Esophagus muscularis mucosa (tissue), 4 donors: ENCODE measurements around the gene RBM20. TPM values are rescaled to one million over a fixed set of nuclear protein-coding genes. Genes with fewer than 3 reads are reported as not detected.
"Not testable (repeated sequence)": the region's sequence is repeated elsewhere in the genome, so short reads cannot be mapped to it uniquely, and the experiment has no call there.

Experiments used
- DNase-seq: peaks from one replicate; pipeline ENCODE4 v3.0.0-alpha.2; 2017; ENCODE audit errors: extremely low spot score
- H3K27ac ChIP-seq, 4 donors: fragments of 200-600 bp; sonication (generic); replicated peaks in 1 of 4; 1 replicate in 3 of 4; 2 replicates in 1 of 4; pipeline ENCODE4 v1.5.1; 2016 to 2019; ENCODE audit warnings: mild to moderate bottlenecking in 1 of 4
- H3K27me3 ChIP-seq, 4 donors: fragments of 200-600 bp; sonication (generic); one replicate each; pipeline versions ENCODE4 v1.5.1 to v1.6.0; 2016 to 2019
- H3K36me3 ChIP-seq, 4 donors: fragments of 200-600 bp; sonication (generic); one replicate each; pipeline ENCODE4 v1.5.1; 2016 to 2019
- H3K4me1 ChIP-seq, 4 donors: fragments of 200-600 bp; sonication (generic); one replicate each; pipeline ENCODE4 v1.5.1; 2016 to 2019
- H3K4me3 ChIP-seq, 4 donors: fragments of 200-600 bp; sonication (generic); 1 replicate in 2 of 4; 2 replicates in 2 of 4; pipeline ENCODE4 v1.5.1; 2016 to 2019; ENCODE audit warnings: mild to moderate bottlenecking in 4 of 4, moderate library complexity in 1 of 4
- H3K9me3 ChIP-seq, 4 donors: fragments of 200-600 bp; sonication (generic); 1 replicate in 3 of 4; 2 replicates in 1 of 4; pipeline ENCODE4 v1.5.1; 2016 to 2019
- CTCF ChIP-seq, 3 experiments: fragments of 200-600 bp in 2 of 3; fragments of 450-650 bp in 1 of 3; sonication (generic) in 2 of 3; IDR thresholded peaks; one replicate each; pipeline ENCODE4 v1.5.1; 2017 to 2019; ENCODE audit warnings: antibody characterized with exemption in 3 of 3, mild to moderate bottlenecking in 2 of 3, moderate library complexity in 1 of 3
- EP300 ChIP-seq: sonication (generic); formaldehyde crosslinking; IDR thresholded peaks from one replicate; pipeline ENCODE4 v1.6.1; 2017; ENCODE audit warnings: antibody characterized with exemption
- POLR2A ChIP-seq: fragments of 450-650 bp; IDR thresholded peaks from one replicate; pipeline ENCODE4 v1.6.1; 2017; ENCODE audit warnings: antibody characterized with exemption, moderate library complexity, mild to moderate bottlenecking, low read depth
- POLR2AphosphoS5 ChIP-seq, 2 donors: sonication (generic); formaldehyde crosslinking; IDR thresholded peaks; one replicate each; pipeline ENCODE4 v1.6.1; 2017; ENCODE audit warnings: antibody characterized with exemption in 2 of 2
- WGBS: methylation state at CpG from one replicate; pipeline ENCODE4 v1.1.5; 2018; 5-methylcytosine and 5-hydroxymethylcytosine counted together
- intact Hi-C: fragments of 100-400 bp; cut with DNase I; formaldehyde crosslinking; loops from one replicate; pipeline ENCODE4 v1.15.1; 2023
- total RNA-seq, 4 donors: library from RNA; depleted of rRNA; stranded (reverse); fragments of >200 nt; gene quantifications; one replicate each; pipeline versions ENCODE4 v1.1.0 to v1.2.1, GENCODE V29; 2016

RBM20 gene
- total RNA-seq, 4 donors from 2014 or later = 5.3 to 7.7 (median 5.8) TPM

- no peak for DNase-seq
- 90% methylated on average over 7 of the region's 7 CpGs for WGBS
- Histone ChIP-seq H3K27ac (no peak overlapping the region), H3K4me3 (no peak overlapping the region), H3K9me3 (no peaks in the 10 kb centered on the region), H3K4me1 (no peaks in the 10 kb centered on the region), H3K27me3 (no peaks in the 10 kb centered on the region), H3K36me3 (no peaks in the 10 kb centered on the region)
- intact Hi-C loops = no loop called here
- TF ChIP-seq EP300 (no peak), POLR2AphosphoS5 (IDR thresholded peaks at IDR 0.05) (no peak), CTCF (IDR thresholded peaks at IDR 0.05) (no peak), POLR2A (no peak)
Measured at GRCh38 chr10:110617425-110618229, 26.5 kb upstream of the RBM20 start.

- WGBS = 71% methylated on average over 4 of the region's 5 CpGs
Measured at GRCh38 chr10:110618230-110618610, 25.9 kb upstream of the RBM20 start.

GRCh38 chr10:110619514-110620397 is 24.4 kb upstream of the RBM20 start:
- 71% methylated on average over 3 of the region's 3 CpGs for WGBS

More at GRCh38 chr10:110618230-110618610, 25.9 kb upstream of the RBM20 start:
- no peak for DNase-seq
- Histone ChIP-seq H3K27me3 (no peaks in the 10 kb centered on the region), H3K4me1 (no peaks in the 10 kb centered on the region), H3K27ac (no peak overlapping the region), H3K4me3 (no peak overlapping the region), H3K36me3 (no peaks in the 10 kb centered on the region), H3K9me3 (no peaks in the 10 kb centered on the region)
- intact Hi-C loops = no loop called here
- no peak for TF ChIP-seq POLR2AphosphoS5 (IDR thresholded peaks at IDR 0.05)
- TF ChIP-seq POLR2A = no peak
- no peak for TF ChIP-seq EP300
- TF ChIP-seq CTCF (IDR thresholded peaks at IDR 0.05) = no peak

GRCh38 chr10:110620398-110620719 is 23.8 kb upstream of the RBM20 start:
- intact Hi-C loops = no loop called here
- Histone ChIP-seq H3K36me3 (no peaks in the 10 kb centered on the region), H3K27me3 (no peaks in the 10 kb centered on the region), H3K27ac (no peak overlapping the region), H3K4me3 (no peak overlapping the region), H3K4me1 (no peaks in the 10 kb centered on the region), H3K9me3 (no peaks in the 10 kb centered on the region)
- TF ChIP-seq POLR2A = no peak
- no peak for TF ChIP-seq POLR2AphosphoS5 (IDR thresholded peaks at IDR 0.05)
- TF ChIP-seq EP300 = no peak
- DNase-seq = no peak
- 94% methylated on average over 2 of the region's 2 CpGs for WGBS

More at GRCh38 chr10:110619514-110620397, 24.4 kb upstream of the RBM20 start:
- Histone ChIP-seq H3K36me3 (no peaks in the 10 kb centered on the region), H3K4me1 (no peaks in the 10 kb centered on the region), H3K27ac (no peak overlapping the region), H3K9me3 (no peaks in the 10 kb centered on the region), H3K4me3 (no peak overlapping the region), H3K27me3 (no peaks in the 10 kb centered on the region)
- DNase-seq = no peak
- TF ChIP-seq POLR2AphosphoS5 (IDR thresholded peaks at IDR 0.05) = no peak
- no peak for TF ChIP-seq POLR2A
- TF ChIP-seq EP300 = no peak
- no peak for TF ChIP-seq CTCF (IDR thresholded peaks at IDR 0.05)
- intact Hi-C loops = no loop called here

- H3K4me1 ChIP-seq, intact Hi-C loops, H3K4me3 ChIP-seq, H3K27me3 ChIP-seq, DNase-seq, H3K9me3 ChIP-seq, H3K27ac ChIP-seq, H3K36me3 ChIP-seq: not testable (repeated sequence)
- 95% methylated on average over 4 of the region's 4 CpGs for WGBS
Measured at GRCh38 chr10:110623316-110623715, 20.8 kb upstream of the RBM20 start.
